Endothelial cell of umbilical vein (primary cell): Measurements from ENCODE around the gene ALKBH5. TPM values are rescaled to one million over a fixed set of nuclear protein-coding genes. Genes with fewer than 3 reads are reported as not detected.

ENCODE experiments used
- BruUV-seq: library from RNA; stranded (reverse); fragments of 400-500 nt; replicated peaks from 2 replicates; lab custom pipeline; 2021; lab: Mats Ljungman, UMichigan
- CTCF ChIA-PET: fragments of 300-600, 350-600 bp; sonication (Branson Sonifier 250); formaldehyde crosslinking; loops from one replicate; lab custom pipeline; 2021; ENCODE audit warnings: antibody characterized with exemption, inconsistent platforms; lab: Charles Lee
- POLR2A ChIA-PET: fragments of 300-600, 350-600 bp; sonication (Branson Sonifier 250); formaldehyde crosslinking; loops from one replicate; lab custom pipeline; 2021; ENCODE audit warnings: antibody characterized with exemption, inconsistent platforms; lab: Charles Lee
- DNase-seq: peaks from one replicate; pipeline ENCODE4 v3.0.0-alpha.2; 2011; ENCODE audit warnings: low read depth, low spot score
- FAIRE-seq: peaks from 2 replicates; lab custom pipeline; 2011; peaks lifted over from hg19 to GRCh38; lab: Jason Lieb, UNC
- H2AFZ ChIP-seq: 2 replicates; pipeline ENCODE4 v1.6.0; 2012; ENCODE audit warnings: low read depth, low read length, control low read depth, inconsistent platforms
- H3K27ac ChIP-seq: 2 replicates; pipeline ENCODE4 v1.5.1; 2011; ENCODE audit warnings: low read depth, mild to moderate bottlenecking, control low read depth, low read length, moderate library complexity; ENCODE audit not compliant: insufficient read depth
- H3K27me3 ChIP-seq, 2 experiments: 2 replicates each; pipeline versions ENCODE4 v1.6.0 to v1.6.1; 2011; ENCODE audit warnings: low read length in 2 of 2, mixed read lengths in 1 of 2; ENCODE audit not compliant: control insufficient read depth in 2 of 2, insufficient read depth in 2 of 2
- H3K36me3 ChIP-seq, 2 experiments: 2 replicates in 1 of 2; 3 replicates in 1 of 2; pipeline ENCODE4 v1.5.1; 2011; ENCODE audit warnings: low read length in 2 of 2, mild to moderate bottlenecking in 1 of 2, moderate library complexity in 1 of 2; ENCODE audit not compliant: control insufficient read depth in 2 of 2, insufficient read depth in 2 of 2; ENCODE audit errors: extremely low read depth in 1 of 2
- H3K4me1 ChIP-seq: 3 replicates; pipeline ENCODE4 v1.5.1; 2011; ENCODE audit warnings: mild to moderate bottlenecking, low read length; ENCODE audit not compliant: control insufficient read depth, insufficient read depth; ENCODE audit errors: extremely low read depth
- H3K4me2 ChIP-seq: 2 replicates; pipeline ENCODE4 v1.6.1; 2011; ENCODE audit warnings: low read length, control low read depth, mixed read lengths; ENCODE audit not compliant: insufficient read depth
- H3K4me3 ChIP-seq, 3 experiments: fragments of 200-600 bp in 1 of 3; sonication (generic), shearing (Covaris generic) in 1 of 3; replicated peaks in 1 of 3; 2 replicates each; pipeline ENCODE4 v1.5.1; 2011 to 2016; ENCODE audit warnings: control low read depth in 3 of 3, low read length in 3 of 3, mild to moderate bottlenecking in 2 of 3, inconsistent platforms in 1 of 3, low read depth in 1 of 3, moderate library complexity in 1 of 3; ENCODE audit not compliant: insufficient read depth in 1 of 3
- H3K79me2 ChIP-seq: 2 replicates; pipeline ENCODE4 v1.6.0; 2012; ENCODE audit warnings: low read length, inconsistent platforms; ENCODE audit not compliant: control insufficient read depth, insufficient read depth
- H3K9ac ChIP-seq: replicated peaks from 2 replicates; pipeline ENCODE3; 2011; ENCODE audit warnings: low read length, control low read depth; ENCODE audit not compliant: insufficient read depth; ENCODE audit errors: extremely low read depth
- H3K9me1 ChIP-seq: replicated peaks from 3 replicates; pipeline ENCODE4 v1.6.0; 2011; ENCODE audit warnings: mild to moderate bottlenecking, low read length; ENCODE audit not compliant: control insufficient read depth, insufficient read depth; ENCODE audit errors: extremely low read depth
- H3K9me3 ChIP-seq: replicated peaks from 2 replicates; pipeline ENCODE4 v1.5.1; 2012; ENCODE audit warnings: low read length, inconsistent platforms; ENCODE audit not compliant: control insufficient read depth, insufficient read depth
- H4K20me1 ChIP-seq: replicated peaks from 2 replicates; pipeline ENCODE3; 2011; ENCODE audit warnings: mild to moderate bottlenecking, low read length; ENCODE audit not compliant: control insufficient read depth, insufficient read depth; ENCODE audit errors: extremely low read depth
- FOS ChIP-seq: IDR thresholded peaks from 2 replicates; pipeline ENCODE4 v1.6.1; 2011; ENCODE audit warnings: mild to moderate bottlenecking, low read length, moderate library complexity, borderline replicate concordance; ENCODE audit not compliant: insufficient read depth
- GATA2 ChIP-seq: IDR thresholded peaks from 2 replicates; pipeline ENCODE4 v1.7.0; 2011; ENCODE audit warnings: low read depth, mild to moderate bottlenecking, moderate library complexity, mixed read lengths, low read length; ENCODE audit not compliant: insufficient read length, insufficient read depth
- JUN ChIP-seq: IDR thresholded peaks from 2 replicates; pipeline ENCODE4 v1.6.1; 2011; ENCODE audit warnings: borderline replicate concordance, low read depth; ENCODE audit not compliant: insufficient read length, insufficient read depth
- dilution Hi-C: fragments of 300-500 bp; cut with MboI; formaldehyde crosslinking; loops from one replicate; pipeline ENCODE4 v1.15.0; 2019; ENCODE audit warnings: low sequenced_read_pairs; ENCODE audit not compliant: extremely low pct_ligation_motif_present
- intact Hi-C: fragments of 100-400 bp; cut with micrococcal nuclease; formaldehyde crosslinking; loops from one replicate; pipeline ENCODE4 v1.10.0; 2022
- polyA plus RNA-seq, 4 experiments: library from polyadenylated mRNA; depleted of rRNA in 3 of 4; stranded (reverse) in 3 of 4; unstranded in 1 of 4; fragments of >200 nt; gene quantifications; 2 replicates each; pipeline versions ENCODE4 v1.2.1 to v1.2.3, GENCODE V29; 2011 to 2012; ENCODE audit warnings: missing spikeins in 1 of 4
- total RNA-seq: library from RNA; stranded (reverse); gene quantifications from 2 replicates; pipeline ENCODE4 v1.2.3, GENCODE V29; 2021
- TF ChIP-seq, protein P1 (sequence below): IDR thresholded peaks from 2 replicates; pipeline ENCODE4 v1.6.1; 2011; ENCODE audit not compliant: insufficient read depth, insufficient read length

The ALKBH5 gene
- total and polyA plus RNA-seq, 2 donors (not counting 3 experiments of a cell fraction or from before 2014, with no cell fraction given), result 55.3 to 71.0 TPM

DNA sequence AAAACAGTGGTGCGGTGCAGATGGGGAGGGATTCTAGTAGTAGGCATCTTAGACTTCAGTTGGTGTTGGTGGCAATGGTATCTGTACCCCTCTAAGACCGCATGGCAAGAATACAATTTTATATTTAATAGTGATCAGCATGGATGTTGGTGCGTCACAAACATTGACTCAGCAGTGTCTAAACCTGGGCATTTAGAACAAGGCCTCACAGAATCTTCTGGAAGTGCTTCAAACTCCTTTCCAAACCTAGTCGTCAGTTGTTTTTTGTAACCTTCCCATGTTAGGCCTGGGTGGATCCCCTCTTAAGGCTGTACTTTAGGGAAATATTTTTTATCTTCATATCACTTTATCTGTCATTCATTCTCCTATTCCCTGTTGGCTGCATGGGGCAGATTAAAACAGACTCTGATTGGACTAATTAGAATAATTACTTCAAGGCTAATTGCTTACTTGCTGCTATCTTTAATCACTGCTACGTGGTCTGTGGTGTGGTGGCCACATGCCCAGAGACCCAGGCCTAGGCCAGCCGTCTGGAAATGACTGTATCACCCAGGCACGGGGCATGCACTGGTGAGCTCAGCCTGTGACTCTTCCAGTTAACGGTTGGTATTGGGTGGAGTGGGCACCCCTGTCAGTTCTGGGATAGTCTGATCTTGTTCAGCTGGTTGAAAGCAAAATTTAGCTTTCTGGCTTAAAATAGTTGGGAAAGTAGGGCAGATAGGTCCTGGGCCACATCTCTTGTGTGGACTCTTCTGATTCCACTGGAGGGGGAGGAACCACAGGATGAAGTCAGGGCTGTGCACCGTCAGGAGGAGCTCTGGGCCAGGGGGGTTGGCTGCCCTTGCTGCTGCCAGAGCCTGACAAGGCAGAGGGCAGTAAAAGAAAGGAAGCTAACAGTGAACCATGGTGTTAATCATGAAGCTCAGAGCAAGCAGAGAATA lies 4.5 kb downstream of the ALKBH5 start:
- Histone ChIP-seq H3K9me1 (no peaks in the 10 kb centered on the region), H3K27ac (peak overlapping the region; percentile 62), H3K9ac (peak overlapping the region; percentile 33), H3K79me2 (peaks cover 91% of the 10 kb centered on the region), H3K9me3 (no peaks in the 10 kb centered on the region), H4K20me1 (no peaks in the 10 kb centered on the region), H3K36me3 (no peaks in the 10 kb centered on the region), H3K4me1 (peaks cover 67% of the 10 kb centered on the region), H3K4me2 (peak overlapping the region; percentile 93), H3K27me3 (no peaks in the 10 kb centered on the region), H2AFZ (no peak overlapping the region), H3K4me3 (peak overlapping the region in 1 of 3 experiments; percentile 79)
- intact Hi-C loops, result no loop called here
- ChIA-PET POLR2A (no interaction called here), CTCF (interaction anchor here (0.8 to 1.5 kb wide), 8 partner anchors 10 to 60 kb away, joined by 3 to 7 read pairs (median 4); no protein-coding TSS in a partner anchor)
- no TSS peak for BruUV-seq
- FAIRE-seq (peak; percentile 87), DNase-seq (peak; percentile 61)
- TF ChIP-seq, protein P1, sequence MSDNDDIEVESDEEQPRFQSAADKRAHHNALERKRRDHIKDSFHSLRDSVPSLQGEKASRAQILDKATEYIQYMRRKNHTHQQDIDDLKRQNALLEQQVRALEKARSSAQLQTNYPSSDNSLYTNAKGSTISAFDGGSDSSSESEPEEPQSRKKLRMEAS, result no peak
- TF ChIP-seq JUN (no peak), FOS (peak; percentile 48), GATA2 (peak; percentile 35)
- dilution Hi-C loops, result no loop called here
